Renal pelvis (tissue), 4 donors: ENCODE results near the gene COL4A1. TPM values are rescaled to one million over a fixed set of nuclear protein-coding genes. Genes with fewer than 3 reads are reported as not detected.
A peak's percentile ranks its signal among the peaks of the same experiment; 100 is the strongest.
"Not testable (repeated sequence)": the region's sequence is repeated elsewhere in the genome, so short reads cannot be mapped to it uniquely, and the experiment has no call there.

Experiments used
- DNase-seq: peaks from one replicate; pipeline ENCODE4 v3.0.0-alpha.2; 2013
- polyA plus RNA-seq, 3 donors: library from polyadenylated mRNA; unstranded; fragments of 120-200 nt; gene quantifications; one replicate each; pipeline ENCODE4 v1.2.1, GENCODE V29; 2013; ENCODE audit not compliant: insufficient read length in 3 of 3

The COL4A1 gene
- polyA plus RNA-seq, 3 donors: 465 to 569 (median 551) TPM

DNA sequence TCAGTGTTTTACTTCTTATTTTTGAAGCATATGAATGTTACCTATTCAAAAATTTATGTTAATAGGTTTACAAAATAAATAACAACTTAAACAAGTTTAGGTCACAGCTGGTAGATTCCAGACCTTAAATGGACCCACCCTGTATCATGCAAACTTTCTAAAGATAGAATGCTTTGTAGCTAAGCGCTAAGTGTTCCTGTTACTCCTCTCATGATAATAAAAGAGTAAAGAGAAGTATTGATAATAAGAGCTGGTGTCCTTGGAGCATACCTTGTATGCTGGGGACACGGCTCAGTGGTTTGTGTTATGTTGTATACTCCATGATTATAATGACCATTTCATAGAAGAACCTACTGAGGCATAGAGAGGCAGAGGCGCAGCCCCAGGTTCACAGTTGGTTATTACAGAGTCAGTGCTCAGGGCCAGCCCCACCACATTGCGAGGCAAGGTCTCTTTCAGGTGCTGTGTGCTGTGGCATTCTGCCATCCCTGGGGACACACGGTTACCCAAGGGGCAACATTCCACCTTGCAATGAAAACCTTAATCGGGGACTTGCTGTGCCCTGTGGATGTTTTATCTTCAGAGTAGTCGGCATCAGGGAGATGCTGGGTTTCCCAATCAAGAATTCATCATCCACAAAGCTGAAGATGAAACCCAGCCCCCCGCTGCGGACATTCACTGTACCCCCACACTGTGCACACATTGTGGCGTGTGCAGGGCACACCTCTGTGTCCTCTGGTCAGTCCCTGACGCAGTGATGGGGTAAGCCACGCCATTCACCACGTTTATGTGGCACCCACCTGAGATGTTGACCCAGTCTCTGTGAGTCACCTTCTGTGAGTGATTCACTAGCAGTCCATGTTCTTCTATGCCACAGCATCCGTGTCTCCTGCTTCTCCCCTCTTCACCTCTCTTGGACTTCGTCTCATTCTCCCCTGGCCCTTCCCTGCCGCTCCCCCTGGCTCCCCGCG, 186.7 kb downstream of the COL4A1 start:
- no peak for DNase-seq

DNA sequence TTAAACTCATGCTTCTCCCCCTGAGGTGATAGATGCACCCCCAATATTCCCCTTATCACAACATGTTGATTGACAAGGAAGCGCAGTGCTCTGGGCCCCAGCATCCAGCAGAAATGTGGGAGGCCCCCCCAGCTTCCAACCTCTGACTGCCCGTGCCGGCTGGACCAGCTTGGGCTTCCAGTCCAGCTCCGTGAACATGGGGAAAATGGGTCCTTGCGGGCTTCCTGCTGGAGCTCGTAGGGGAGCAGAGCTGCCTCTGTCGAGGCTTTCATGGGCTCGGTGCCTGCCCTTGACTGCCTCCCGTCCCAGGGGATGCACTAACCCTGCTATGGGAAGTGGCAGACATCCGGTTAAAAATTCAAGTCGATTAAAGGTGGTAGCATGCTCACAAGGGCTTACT, 188.9 kb downstream of the COL4A1 start:
- no peak for DNase-seq

DNA sequence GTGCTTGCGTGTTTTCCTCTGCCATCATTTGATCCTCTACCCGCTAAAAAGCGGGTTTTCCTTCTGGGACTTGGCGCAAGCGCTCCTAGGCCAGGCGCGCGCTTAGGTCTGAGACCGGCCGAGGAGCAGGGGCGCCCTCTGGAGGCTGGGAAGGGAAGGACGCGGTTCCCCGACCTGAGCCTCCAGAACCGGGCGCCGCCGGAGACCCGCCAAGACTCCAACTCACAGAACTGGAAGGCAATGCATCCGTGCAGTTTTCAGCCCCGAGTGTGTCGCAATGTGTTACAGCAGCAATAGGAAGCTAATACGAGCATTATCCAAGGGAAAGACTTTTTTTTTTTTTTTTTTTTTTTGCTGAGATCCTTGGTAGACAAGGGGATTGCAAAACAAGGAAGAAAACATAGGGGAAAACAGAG, 190.9 kb downstream of the COL4A1 start:
- no peak for DNase-seq

DNA sequence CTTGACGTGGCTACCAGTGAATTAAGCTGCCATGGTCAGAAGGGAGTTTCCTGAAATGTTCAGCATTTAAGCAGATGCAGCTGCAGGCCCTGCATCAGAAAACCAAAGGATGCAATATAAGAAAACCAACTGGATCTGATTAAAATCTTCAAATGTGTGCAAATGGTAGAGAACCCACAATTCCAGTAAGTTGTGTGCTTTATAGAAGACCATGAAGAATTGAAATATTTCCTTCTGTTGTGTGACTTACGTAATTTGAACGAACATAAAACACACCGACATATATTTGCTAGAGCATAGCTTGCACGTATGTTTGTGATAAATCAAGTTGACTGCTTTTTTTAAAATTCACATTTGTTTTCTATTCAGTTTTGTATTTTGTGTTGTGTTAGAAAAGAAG, 191.4 kb downstream of the COL4A1 start:
- DNase-seq: no peak

DNA sequence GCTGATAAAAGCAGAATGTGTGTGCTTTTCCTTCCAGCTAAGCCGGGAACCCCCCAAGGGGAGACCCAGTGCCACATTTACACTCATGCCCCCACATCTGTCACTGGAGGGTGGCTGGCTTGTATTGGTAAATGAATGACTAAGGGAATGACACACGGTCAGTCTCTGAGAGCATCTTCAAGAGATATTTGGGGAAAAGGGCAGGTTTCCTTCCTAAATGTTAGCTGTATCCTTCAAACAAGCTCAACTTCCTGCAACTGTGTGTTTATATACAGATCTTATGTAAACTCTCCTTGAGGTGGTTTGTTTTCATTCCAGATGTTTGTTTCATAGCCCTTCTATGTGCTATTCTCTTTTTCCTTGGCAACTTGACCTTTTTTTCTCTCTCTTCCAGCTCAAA, 192.6 kb downstream of the COL4A1 start:
- no peak for DNase-seq

DNA sequence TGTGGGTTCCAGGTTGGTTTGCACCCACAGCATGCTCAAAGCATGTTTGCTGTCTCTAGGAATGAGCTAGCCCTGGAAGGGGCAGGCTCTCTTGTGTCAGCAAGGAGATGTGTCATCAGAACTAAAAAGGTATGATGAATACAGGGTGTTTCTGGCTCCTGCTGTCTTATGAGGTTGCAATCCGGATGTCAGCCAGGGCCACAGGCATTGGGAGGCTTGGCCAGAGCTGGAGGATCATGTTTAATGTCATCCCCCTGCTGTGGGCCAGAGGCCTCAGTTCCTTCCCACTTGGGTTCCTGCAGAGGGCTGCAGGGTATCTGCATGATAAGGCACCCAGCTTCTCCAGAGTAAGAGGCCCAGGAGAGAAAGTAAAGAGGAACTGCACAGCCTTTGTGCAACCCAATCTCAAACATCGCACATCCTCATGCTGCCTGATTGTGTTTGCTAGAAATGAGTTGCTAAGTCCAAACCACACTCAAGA, 193.6 kb downstream of the COL4A1 start:
- no peak for DNase-seq

DNA sequence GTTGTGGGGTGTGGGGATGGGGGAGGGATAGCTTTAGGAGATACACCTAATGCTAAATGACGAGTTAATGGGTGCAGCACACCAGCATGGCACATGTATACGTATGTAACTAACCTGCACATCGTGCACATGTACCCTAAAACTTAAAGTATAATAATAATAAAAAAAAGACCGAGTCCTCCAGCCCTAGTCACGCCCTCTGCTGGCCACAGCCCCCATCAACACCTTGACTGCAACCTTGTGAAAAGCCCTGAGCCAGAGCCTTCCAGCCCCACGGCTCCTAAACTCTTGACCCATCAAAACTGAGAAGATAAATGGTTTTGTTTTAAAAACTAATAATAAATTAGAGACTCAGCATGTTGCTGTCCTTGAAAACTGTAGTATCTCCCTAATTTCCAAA, 194.6 kb downstream of the COL4A1 start:
- DNase-seq: not testable (repeated sequence)

DNA sequence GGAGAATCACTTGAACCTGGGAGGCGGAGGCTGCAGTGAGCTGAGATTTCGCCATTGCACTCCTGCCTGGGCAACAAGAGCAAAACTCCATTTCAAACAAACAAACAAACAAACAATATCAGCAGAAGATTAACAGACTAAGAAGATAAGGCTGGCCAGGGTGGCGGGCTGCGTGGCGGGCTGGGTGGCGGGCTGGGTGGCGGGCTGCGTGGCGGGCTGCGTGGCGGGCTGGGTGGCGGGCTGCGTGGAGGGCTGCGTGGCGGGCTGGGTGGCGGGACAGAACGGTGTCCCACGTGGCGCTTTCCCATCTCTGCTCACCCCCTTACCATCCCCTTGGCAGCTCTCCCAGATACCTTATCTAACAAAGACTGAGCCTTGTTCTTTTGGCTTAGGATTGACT, 196.2 kb downstream of the COL4A1 start:
- DNase-seq: no peak

DNA sequence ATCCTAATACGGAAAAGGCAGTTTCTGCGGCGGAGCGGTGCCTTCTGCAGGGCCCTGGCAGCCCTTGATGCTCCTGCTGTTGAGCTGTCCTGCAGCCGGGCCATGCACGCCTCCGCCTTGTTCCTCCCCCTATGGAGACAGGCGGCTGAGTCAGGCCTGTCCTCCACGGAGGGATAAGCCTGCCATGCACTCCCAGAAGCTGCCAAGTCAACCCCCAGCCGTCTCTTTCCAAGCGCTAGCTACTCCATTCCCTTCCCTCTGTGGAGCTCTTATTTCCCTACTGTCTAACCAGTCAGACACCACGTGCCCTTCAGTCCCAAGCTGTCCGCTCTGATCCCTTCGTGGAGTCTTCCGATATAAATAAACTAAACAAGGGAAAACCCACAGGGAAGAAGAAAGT, 197.0 kb downstream of the COL4A1 start:
- DNase-seq: no peak

DNA sequence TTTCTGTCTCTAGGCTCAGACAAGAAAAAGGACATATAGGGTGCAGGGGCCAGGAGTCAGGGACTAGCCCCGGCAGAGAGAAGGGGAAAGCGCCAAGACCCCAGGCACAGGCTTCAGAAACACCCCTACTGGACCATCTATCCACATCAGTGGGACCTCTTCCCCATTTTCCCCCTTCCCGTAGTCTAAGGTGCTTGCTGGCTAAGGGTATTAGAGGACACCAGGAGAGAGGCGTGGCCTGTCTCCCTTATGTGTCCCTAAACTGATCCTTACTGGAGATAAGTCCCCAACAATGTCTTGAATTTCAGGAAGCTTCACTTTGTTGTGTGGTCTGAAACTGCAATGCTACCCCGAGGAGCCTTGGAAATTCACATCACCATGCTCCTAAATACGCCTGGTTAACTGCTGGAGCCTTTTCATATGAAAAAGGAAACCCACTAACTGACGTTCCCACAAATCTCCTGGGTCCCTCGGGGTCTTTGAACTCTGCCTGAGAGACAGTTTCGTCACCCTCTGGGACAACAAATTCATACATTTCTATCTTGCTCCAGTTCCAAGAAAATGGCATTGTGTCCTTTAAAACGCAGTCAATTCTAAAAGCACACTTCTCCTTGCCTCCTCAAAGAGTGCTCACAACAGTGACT, 197.7 kb downstream of the COL4A1 start:
- no peak for DNase-seq

DNA sequence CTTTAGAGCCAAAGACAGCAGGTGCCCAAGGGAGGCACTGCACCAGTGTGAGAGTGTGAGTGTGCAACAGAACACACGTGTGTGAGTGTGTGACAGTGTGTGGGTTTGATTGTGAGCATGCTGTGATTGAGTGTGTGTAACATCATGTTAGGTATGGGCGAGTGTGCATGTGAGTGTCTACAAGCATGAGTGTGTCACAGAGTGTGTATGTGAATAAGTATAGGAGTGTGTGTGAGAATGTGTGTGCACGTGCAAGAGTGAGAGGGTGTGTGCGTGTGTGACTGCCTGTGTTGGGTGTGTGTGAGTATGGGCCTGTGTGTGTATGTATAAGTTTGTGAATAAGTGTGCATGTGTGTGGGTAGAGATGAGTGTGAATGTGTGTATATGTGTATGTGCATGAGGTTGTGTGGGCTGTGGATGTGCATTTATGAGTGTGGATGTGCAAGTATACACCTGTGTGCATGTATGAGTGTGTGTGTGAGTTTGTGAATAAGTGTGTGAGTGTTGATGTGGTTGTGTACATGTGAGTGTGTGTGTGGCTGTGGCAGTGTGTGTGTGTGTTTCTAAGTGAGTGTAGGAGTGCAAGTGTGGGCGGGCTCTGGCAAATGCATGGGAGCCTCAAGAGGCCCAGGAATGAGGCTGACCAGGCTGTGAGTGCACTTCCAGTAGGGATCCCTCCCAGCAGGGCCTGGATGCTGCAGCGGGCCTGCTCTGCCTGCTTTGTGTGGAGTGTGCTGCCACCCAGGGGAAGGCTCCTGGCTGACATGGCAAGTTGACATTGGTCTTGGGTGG, 198.4 kb downstream of the COL4A1 start:
- DNase-seq: peak; percentile 72

DNA sequence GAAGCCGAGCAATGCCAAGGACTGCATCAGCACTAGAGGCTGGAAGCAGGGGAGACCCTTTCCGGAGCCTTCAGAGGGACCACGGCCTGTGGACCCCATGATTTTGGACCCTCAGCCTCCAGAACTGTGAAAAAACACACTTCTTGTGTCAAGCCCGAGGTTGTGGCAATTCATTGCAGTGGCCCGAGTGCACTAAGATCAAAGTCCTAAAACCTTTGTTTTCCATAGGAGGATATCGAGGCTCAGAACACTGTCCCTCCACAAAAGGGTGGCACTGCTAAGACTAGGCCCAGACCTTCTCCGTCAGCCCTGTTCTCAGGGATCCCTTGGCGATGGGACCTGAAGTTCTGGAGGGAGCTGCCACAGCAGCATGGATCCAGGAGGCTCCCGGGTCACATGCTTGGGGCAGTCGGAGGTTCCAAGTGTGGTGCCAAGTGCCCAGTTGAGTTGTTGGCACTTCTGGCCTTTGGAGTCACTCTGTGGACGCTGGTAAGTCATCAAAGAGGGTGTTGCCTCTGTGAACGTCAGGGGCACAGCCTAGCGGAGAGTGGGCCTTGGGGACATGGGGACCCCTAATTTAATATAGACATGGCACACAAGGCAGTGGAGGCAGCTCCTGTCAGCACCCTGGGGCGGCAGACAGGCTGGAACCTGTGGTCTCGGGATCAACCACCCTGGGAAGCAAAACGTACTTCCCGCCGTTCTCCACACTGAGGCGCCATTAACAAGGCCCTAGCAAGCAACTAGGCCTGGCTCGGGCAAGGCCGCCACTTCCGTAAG, 199.2 kb downstream of the COL4A1 start:
- DNase-seq: no peak

DNA sequence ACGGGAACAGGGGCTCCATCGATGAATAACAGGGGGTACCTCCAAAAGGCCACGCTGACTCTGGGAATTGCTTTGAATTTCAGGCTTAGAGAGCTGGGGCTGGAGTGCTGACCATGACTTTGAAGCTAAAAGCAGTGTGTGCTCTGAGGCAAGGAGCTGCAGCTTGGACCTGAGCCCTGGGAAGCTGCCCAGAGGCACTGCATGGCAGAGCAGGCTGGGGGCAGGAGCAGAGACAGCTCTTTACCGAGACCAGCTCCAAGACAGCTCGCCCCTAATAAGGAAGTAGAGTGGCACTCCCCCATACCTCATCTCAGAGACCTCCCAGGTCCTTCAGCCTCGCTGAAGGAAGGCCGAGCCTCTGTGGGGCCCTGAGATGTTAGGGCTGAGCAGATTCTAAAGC, 200.2 kb downstream of the COL4A1 start:
- no peak for DNase-seq

DNA sequence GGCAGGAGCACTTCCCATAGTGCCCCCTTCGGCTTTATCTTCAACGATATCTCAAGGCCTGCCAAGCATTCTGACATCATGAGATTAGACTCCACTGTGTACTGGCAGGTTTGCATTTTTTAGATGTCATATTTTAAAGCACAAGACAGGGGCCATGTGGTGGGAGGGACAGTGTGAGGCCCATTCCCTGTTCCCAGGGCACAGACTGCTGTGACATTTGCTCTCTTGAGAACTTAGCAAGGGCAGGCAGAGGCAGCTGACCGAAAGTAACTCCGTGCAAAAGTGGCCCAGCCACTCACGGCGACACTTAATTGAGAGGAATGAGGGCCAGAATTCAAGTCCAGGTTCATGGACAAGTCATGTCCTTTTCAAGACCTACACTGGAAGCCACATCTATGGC, 201.8 kb downstream of the COL4A1 start:
- no peak for DNase-seq

DNA sequence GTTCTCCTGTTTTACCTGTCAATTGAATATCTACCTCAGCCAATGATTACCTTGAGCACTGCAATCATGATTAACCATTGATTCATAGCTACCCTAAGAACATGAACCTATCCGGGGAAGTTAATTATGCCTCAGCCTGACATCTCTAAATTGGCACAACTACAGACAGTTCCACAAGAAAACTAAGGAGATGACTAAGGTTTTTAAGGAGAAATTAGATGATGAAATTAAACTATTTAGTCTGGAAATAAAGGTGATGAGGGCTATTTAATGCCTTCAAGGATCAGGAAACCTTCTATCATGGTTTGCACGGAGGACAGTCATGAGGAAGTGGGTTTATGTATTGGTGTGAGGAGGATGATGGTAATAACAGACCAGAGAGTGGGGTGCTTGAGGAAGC, 203.4 kb downstream of the COL4A1 start:
- no peak for DNase-seq

DNA sequence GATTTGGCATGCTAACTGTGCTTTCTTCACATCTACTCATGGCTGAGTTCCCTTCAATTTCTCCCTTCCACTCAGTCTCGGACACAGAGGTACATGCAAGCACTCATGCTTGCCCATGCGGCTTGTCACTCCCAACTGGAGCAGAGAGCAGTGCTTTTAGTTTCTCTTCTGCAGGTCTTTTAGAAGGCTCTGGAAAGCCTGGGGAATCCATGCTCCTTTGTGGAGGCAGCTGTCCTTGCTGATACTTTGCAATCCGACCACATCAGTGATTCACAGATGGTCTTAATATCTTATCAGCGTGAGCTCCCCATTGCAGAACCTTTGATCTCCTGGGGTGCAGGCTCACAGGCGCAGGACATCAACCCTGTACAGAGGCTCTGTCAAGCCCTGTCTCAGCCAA, 203.9 kb downstream of the COL4A1 start:
- no peak for DNase-seq

DNA sequence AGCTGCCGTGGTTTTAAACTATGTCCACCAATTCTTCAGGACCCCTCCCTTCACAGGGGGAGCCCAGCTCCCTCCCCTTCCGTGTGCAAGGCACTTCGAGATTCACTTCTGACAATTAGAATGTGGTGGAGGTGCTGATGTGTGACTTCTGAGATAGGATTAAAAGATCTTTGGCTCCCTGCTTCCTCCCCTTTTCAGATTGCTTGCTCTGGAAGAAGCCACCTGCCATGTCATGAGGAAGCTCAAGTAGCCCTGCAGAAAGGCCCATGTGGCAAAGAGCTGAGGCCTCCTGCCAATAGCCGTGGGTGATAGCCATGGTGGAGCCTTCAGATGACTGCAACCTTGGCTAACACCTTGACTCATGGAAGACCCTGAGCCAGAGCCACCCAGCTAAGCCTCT, 204.9 kb downstream of the COL4A1 start:
- DNase-seq: no peak

DNA sequence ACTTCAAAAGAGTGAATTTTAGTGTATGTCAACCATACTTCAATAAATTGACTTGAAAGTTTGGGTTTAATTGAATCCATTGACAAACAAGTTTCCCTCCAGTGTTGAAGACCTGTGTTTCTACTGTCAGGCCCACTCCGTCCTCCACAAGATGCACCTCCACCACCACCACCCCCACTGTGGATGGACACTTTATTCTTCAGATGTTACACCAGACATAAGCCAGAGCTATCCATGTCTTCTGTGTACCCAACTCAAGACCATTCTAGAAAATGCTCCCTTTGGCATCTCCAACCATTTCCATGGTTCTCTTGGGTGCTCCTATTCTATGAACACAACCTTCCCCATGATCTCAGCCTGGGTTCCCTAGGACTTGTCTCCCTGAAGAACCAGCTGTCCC, 207.0 kb downstream of the COL4A1 start:
- DNase-seq: no peak
